HepG2 (cell line): ENCODE data around the gene DHRS4L2. TPM values are rescaled to one million over a fixed set of nuclear protein-coding genes. Genes with fewer than 3 reads are reported as not detected.

Source experiments
- EEA1 ChIP-seq: sonication (generic); formaldehyde crosslinking; IDR thresholded peaks from 2 replicates; pipeline ENCODE4 v1.5.1; 2020; ENCODE audit warnings: mild to moderate bottlenecking, missing genetic modification reagents, borderline replicate concordance
- HBP1 ChIP-seq: IDR thresholded peaks from 2 replicates; pipeline ENCODE4 v1.6.1; 2016; ENCODE audit warnings: low read depth, control low read depth
- HOXA3 ChIP-seq: sonication (generic); formaldehyde crosslinking; IDR thresholded peaks from 2 replicates; pipeline ENCODE4 v1.5.0; 2020; ENCODE audit warnings: missing genetic modification reagents
- IKZF4 ChIP-seq: sonication (generic); formaldehyde crosslinking; IDR thresholded peaks from 2 replicates; pipeline ENCODE4 v1.5.1; 2020; ENCODE audit warnings: borderline replicate concordance, mild to moderate bottlenecking, low read depth, missing genetic modification reagents; ENCODE audit errors: not compliant biosample characterization
- IKZF5 ChIP-seq: IDR thresholded peaks from 2 replicates; pipeline ENCODE4 v1.6.1; 2018; ENCODE audit warnings: missing genetic modification reagents, mild to moderate bottlenecking, missing compliant biosample characterization
- JUND ChIP-seq: sonication (generic); formaldehyde crosslinking; IDR thresholded peaks from 2 replicates; pipeline ENCODE4 v1.8.0; 2022; ENCODE audit warnings: mild to moderate bottlenecking, missing genetic modification reagents
- KDM3A ChIP-seq: IDR thresholded peaks from 2 replicates; pipeline ENCODE4 v1.6.1; 2018; ENCODE audit warnings: low read depth, missing compliant biosample characterization
- KMT2B ChIP-seq: IDR thresholded peaks from 2 replicates; pipeline ENCODE4 v1.6.1; 2016; ENCODE audit warnings: missing genetic modification reagents, missing compliant biosample characterization
- PAX8 ChIP-seq: sonication (generic); formaldehyde crosslinking; IDR thresholded peaks from 2 replicates; pipeline ENCODE4 v1.8.0; 2022; ENCODE audit warnings: mild to moderate bottlenecking, missing genetic modification reagents, borderline replicate concordance
- PTBP1 ChIP-seq: fragments of 200-400 bp; formaldehyde crosslinking; IDR thresholded peaks from 2 replicates; pipeline ENCODE4 v1.6.1; 2018; ENCODE audit warnings: low read length, low read depth; ENCODE audit not compliant: poor library complexity, severe bottlenecking
- SIX4 ChIP-seq: sonication (generic); formaldehyde crosslinking; IDR thresholded peaks from 2 replicates; pipeline ENCODE4 v1.4.0; 2020; ENCODE audit warnings: missing genetic modification reagents
- SMARCC2 ChIP-seq: fragments of 450-650 bp; IDR thresholded peaks from 2 replicates; pipeline ENCODE4 v1.6.1; 2017; ENCODE audit warnings: antibody characterized with exemption, mild to moderate bottlenecking
- ZMAT3 ChIP-seq: sonication (generic); formaldehyde crosslinking; conservative IDR thresholded peaks from 2 replicates; pipeline ENCODE4 v1.7.0; 2021; ENCODE audit warnings: missing genetic modification reagents
- ZNF275 ChIP-seq: sonication (generic); formaldehyde crosslinking; IDR thresholded peaks from 2 replicates; pipeline ENCODE4 v1.8.0; 2022; ENCODE audit warnings: missing genetic modification reagents, mild to moderate bottlenecking, inconsistent platforms, borderline replicate concordance
- ZNF414 ChIP-seq: sonication (generic); formaldehyde crosslinking; IDR thresholded peaks from 2 replicates; pipeline ENCODE4 v1.5.0; 2020; ENCODE audit warnings: missing genetic modification reagents
- ZNF777 ChIP-seq: sonication (generic); formaldehyde crosslinking; IDR thresholded peaks from 2 replicates; pipeline ENCODE4 v1.4.0; 2020; ENCODE audit warnings: missing genetic modification reagents
- ZSCAN31 ChIP-seq: sonication (generic); formaldehyde crosslinking; IDR thresholded peaks from 2 replicates; pipeline ENCODE4 v1.5.0; 2020; ENCODE audit warnings: low read depth, mild to moderate bottlenecking, missing genetic modification reagents
- polyA plus RNA-seq, 8 experiments: library from polyadenylated mRNA; depleted of rRNA in 3 of 8; stranded (reverse) in 7 of 8; unstranded in 1 of 8; fragments of >200 nt; fragmentation: Illumina TruSeq in 4 of 8; extraction: Trizol in 4 of 8; gene quantifications; 2 replicates each; pipeline versions ENCODE4 v1.2.1 to v1.2.3, GENCODE V29; 2011 to 2016; ENCODE audit warnings: low read depth in 4 of 8, missing spikeins in 1 of 8, mixed read lengths in 1 of 8; ENCODE audit not compliant: insufficient read depth in 1 of 8
- total RNA-seq, 5 experiments: library from RNA; depleted of rRNA; stranded (reverse); fragments of >200 nt; fragmentation: Illumina TruSeq; extraction: Trizol; gene quantifications; 2 replicates each; pipeline ENCODE4 v1.2.3, GENCODE V29; 2016; ENCODE audit warnings: low read depth in 1 of 5
- TF ChIP-seq, protein P1 (sequence below): IDR thresholded peaks from 2 replicates; pipeline ENCODE4 v1.6.1; 2016; ENCODE audit warnings: missing compliant biosample characterization, missing genetic modification reagents, borderline replicate concordance
- TF ChIP-seq, protein P2 (sequence below): IDR thresholded peaks from 2 replicates; pipeline ENCODE4 v1.6.1; 2016

The DHRS4L2 gene
- total and polyA plus RNA-seq, 2 of the 13 experiments (the other 11 are each of a cell fraction or from before 2014, with no cell fraction given), result 24.7 to 38.2 TPM

DNA sequence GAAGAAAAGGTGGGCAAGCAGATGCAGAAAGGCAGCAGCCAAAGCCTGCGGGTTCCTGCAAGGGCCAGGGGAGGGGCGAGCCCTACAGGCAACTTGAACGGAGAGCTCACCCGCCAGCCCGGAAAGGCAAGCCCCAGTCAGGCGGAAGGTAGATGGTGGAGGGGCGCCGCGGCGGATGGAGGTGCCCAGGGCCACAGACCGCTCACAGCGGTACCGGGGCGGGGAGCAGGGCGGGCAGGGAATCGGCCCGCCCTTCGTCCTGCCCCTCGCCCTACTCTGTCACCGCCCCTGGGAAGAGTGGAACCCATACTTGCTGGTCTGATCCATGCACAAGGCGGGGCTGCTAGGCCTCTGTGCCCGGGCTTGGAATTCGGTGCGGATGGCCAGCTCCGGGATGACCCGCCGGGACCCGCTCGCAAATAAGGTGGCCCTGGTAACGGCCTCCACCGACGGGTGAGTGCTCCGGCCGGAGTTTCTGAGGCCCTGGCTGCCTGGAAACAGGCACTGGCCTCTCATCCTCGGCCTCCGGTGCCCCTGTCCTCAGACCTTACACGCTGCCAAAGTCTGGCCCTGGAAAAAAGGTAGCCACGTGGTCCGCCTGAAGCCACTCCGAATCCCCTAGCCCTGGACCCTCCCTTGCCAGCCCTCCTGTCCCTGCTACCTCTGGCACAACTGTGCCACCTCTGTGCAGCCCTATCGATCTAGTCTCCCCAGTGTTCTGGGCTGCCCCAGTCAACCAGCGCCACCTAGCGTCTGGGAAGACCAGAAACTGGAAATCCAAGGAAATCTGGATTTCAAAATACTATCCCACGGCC is 35.1 kb upstream of the DHRS4L2 start, which contains the start of gene DHRS4 (continued):
- peak; percentile 84 for TF ChIP-seq PTBP1
- TF ChIP-seq SIX4 (CRISPR knock-in tag), result peak; percentile 78
- peak; percentile 72 for TF ChIP-seq HOXA3 (CRISPR knock-in tag)
- TF ChIP-seq KDM3A, result peak; percentile 99
- TF ChIP-seq ZNF275 (CRISPR knock-in tag), result peak; percentile 99
- TF ChIP-seq ZMAT3 (CRISPR knock-in tag), result peak; percentile 99
- TF ChIP-seq IKZF5 (CRISPR knock-in tag), result peak; percentile 94
- peak; percentile 94; the same call in 1 of the 2 replicates for TF ChIP-seq PAX8 (CRISPR knock-in tag)
- peak; percentile 93 for TF ChIP-seq KMT2B (CRISPR knock-in tag)
- TF ChIP-seq, protein P1, sequence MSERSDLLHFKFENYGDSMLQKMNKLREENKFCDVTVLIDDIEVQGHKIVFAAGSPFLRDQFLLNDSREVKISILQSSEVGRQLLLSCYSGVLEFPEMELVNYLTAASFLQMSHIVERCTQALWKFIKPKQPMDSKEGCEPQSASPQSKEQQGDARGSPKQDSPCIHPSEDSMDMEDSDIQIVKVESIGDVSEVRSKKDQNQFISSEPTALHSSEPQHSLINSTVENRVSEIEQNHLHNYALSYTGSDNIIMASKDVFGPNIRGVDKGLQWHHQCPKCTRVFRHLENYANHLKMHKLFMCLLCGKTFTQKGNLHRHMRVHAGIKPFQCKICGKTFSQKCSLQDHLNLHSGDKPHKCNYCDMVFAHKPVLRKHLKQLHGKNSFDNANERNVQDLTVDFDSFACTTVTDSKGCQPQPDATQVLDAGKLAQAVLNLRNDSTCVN, result peak; percentile 90
- peak; percentile 97 for TF ChIP-seq ZNF414 (CRISPR knock-in tag)
- TF ChIP-seq SMARCC2, result no peak
- peak; percentile 89 for TF ChIP-seq HBP1
- peak; percentile 92 for TF ChIP-seq ZSCAN31 (CRISPR knock-in tag)
- peak; percentile 92 for TF ChIP-seq IKZF4 (CRISPR knock-in tag)
- TF ChIP-seq, protein P2, sequence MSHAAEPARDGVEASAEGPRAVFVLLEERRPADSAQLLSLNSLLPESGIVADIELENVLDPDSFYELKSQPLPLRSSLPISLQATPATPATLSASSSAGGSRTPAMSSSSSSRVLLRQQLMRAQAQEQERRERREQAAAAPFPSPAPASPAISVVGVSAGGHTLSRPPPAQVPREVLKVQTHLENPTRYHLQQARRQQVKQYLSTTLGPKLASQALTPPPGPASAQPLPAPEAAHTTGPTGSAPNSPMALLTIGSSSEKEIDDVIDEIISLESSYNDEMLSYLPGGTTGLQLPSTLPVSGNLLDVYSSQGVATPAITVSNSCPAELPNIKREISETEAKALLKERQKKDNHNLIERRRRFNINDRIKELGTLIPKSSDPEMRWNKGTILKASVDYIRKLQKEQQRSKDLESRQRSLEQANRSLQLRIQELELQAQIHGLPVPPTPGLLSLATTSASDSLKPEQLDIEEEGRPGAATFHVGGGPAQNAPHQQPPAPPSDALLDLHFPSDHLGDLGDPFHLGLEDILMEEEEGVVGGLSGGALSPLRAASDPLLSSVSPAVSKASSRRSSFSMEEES (CRISPR knock-in tag), result peak; percentile 77
- peak; percentile 99 for TF ChIP-seq EEA1 (CRISPR knock-in tag)
- TF ChIP-seq ZNF777 (CRISPR knock-in tag), result peak; percentile 70
- peak; percentile 16 for TF ChIP-seq JUND
